Activated B cell treated with CpG ODN at 0.5 μM for 24 hours (primary cell): ENCODE results near the gene RFX2. TPM values are rescaled to one million over a fixed set of nuclear protein-coding genes. Genes with fewer than 3 reads are reported as not detected.

Source experiments
- ATAC-seq: fragments of 200-7000 bp; cut with Tn5 transposase; one replicate; pipeline ENCODE4 v1.10.0; 2021; ENCODE audit warnings: low read depth, mild to moderate bottlenecking, moderate library complexity
- CTCF ChIA-PET: fragments of 350-600 bp; sonication (Branson Sonifier 250); formaldehyde crosslinking; loops from one replicate; lab custom pipeline; 2021; ENCODE audit warnings: antibody characterized with exemption; lab: Charles Lee
- POLR2A ChIA-PET: fragments of 350-600 bp; sonication (Branson Sonifier 250); formaldehyde crosslinking; loops from one replicate; lab custom pipeline; 2021; ENCODE audit warnings: antibody characterized with exemption; lab: Charles Lee
- DNase-seq: peaks from one replicate; pipeline ENCODE4 v3.0.0; 2022
- H3K27ac Mint-ChIP-seq: one replicate; pipeline ENCODE4 v1.8.0; 2020; ENCODE audit warnings: mixed read lengths
- H3K27me3 Mint-ChIP-seq: one replicate; pipeline ENCODE4 v1.8.0; 2021; ENCODE audit warnings: mixed read lengths
- H3K36me3 Mint-ChIP-seq: one replicate; pipeline ENCODE4 v1.8.0; 2021; ENCODE audit warnings: low read depth, mixed read lengths
- H3K4me1 Mint-ChIP-seq: one replicate; pipeline ENCODE4 v1.8.0; 2021; ENCODE audit warnings: mixed read lengths
- H3K4me3 Mint-ChIP-seq: one replicate; pipeline ENCODE4 v1.8.0; 2020; ENCODE audit warnings: mild to moderate bottlenecking, mixed read lengths
- H3K9me3 Mint-ChIP-seq: one replicate; pipeline ENCODE4 v1.8.0; 2020; ENCODE audit warnings: mixed read lengths
- CTCF ChIP-seq: fragments of 200-600 bp; IDR thresholded peaks from one replicate; pipeline ENCODE4 v1.8.0; 2022; ENCODE audit warnings: antibody characterized with exemption, mild to moderate bottlenecking
- intact Hi-C: fragments of 100-400 bp; cut with micrococcal nuclease; formaldehyde crosslinking; loops from one replicate; pipeline ENCODE4 v1.15.1; 2024
- total RNA-seq: library from RNA; stranded (reverse); gene quantifications from 2 replicates; pipeline ENCODE4 v1.2.3, GENCODE V29; 2022

RFX2 gene
- total RNA-seq, 1 donor from 2014 or later = 7.0 TPM

GRCh38 chr19:5951338-5951861 is 158.9 kb downstream of the RFX2 start:
- CTCF ChIA-PET = interaction anchor here (0.7 to 1.8 kb wide), 4 partner anchors 16 to 147 kb away, joined by 3 to 6 read pairs (median 4); no protein-coding TSS in a partner anchor
- peaks cover 40% of the 10 kb centered on the region for H3K36me3 Mint-ChIP-seq
- H3K27me3 Mint-ChIP-seq = no peaks in the 10 kb centered on the region
- intact Hi-C loops = no loop called here
- ATAC-seq = peak; percentile 76
- no peak for TF ChIP-seq CTCF
- H3K4me3 Mint-ChIP-seq = peak overlapping the region; percentile 50
- POLR2A ChIA-PET = interaction anchor here (1.2 to 1.9 kb wide), 2 partner anchors 11 to 27 kb away, joined by 3 to 6 read pairs; partner anchors contain the start of gene RANBP3
- no peak for DNase-seq
- H3K27ac Mint-ChIP-seq = peak overlapping the region; percentile 47
- no peaks in the 10 kb centered on the region for H3K9me3 Mint-ChIP-seq
- H3K4me1 Mint-ChIP-seq = peaks cover 85% of the 10 kb centered on the region

- peaks cover 80% of the 10 kb centered on the region for H3K4me1 Mint-ChIP-seq
- H3K27me3 Mint-ChIP-seq = no peaks in the 10 kb centered on the region
- no peaks in the 10 kb centered on the region for H3K9me3 Mint-ChIP-seq
- ATAC-seq = no peak
- no peak for DNase-seq
- peaks cover 43% of the 10 kb centered on the region for H3K36me3 Mint-ChIP-seq
- ChIA-PET CTCF (no interaction called here), POLR2A (no interaction called here)
- no peak overlapping the region for H3K27ac Mint-ChIP-seq
- TF ChIP-seq CTCF = no peak
- H3K4me3 Mint-ChIP-seq = no peak overlapping the region
- intact Hi-C loops = no loop called here
Observed at GRCh38 chr19:5950741-5951140, 159.6 kb downstream of the RFX2 start.

GRCh38 chr19:5949792-5950305 is 160.5 kb downstream of the RFX2 start:
- peaks cover 50% of the 10 kb centered on the region for H3K36me3 Mint-ChIP-seq
- H3K4me3 Mint-ChIP-seq = no peak overlapping the region
- H3K27ac Mint-ChIP-seq = no peak overlapping the region
- TF ChIP-seq CTCF = no peak
- ATAC-seq (no peak), DNase-seq (no peak)
- H3K27me3 Mint-ChIP-seq = no peaks in the 10 kb centered on the region
- intact Hi-C loops = no loop called here
- no peaks in the 10 kb centered on the region for H3K9me3 Mint-ChIP-seq
- ChIA-PET POLR2A (no interaction called here), CTCF (no interaction called here)
- peaks cover 73% of the 10 kb centered on the region for H3K4me1 Mint-ChIP-seq

- CTCF ChIA-PET = interaction anchor here (1.8 kb wide), 1 partner anchor 19 kb away, joined by 7 read pairs; no protein-coding TSS in a partner anchor
- no peak overlapping the region for H3K4me3 Mint-ChIP-seq
- ATAC-seq (no peak), DNase-seq (no peak)
- H3K27ac Mint-ChIP-seq = no peak overlapping the region
- H3K4me1 Mint-ChIP-seq = peaks cover 64% of the 10 kb centered on the region
- no peaks in the 10 kb centered on the region for H3K27me3 Mint-ChIP-seq
- no peak for TF ChIP-seq CTCF
- intact Hi-C loops = no loop called here
- POLR2A ChIA-PET = no interaction called here
- no peaks in the 10 kb centered on the region for H3K9me3 Mint-ChIP-seq
- peaks cover 45% of the 10 kb centered on the region for H3K36me3 Mint-ChIP-seq
Observed at GRCh38 chr19:5948752-5949564, 161.3 kb downstream of the RFX2 start.

GRCh38 chr19:5947435-5947834 is 162.9 kb downstream of the RFX2 start:
- Mint-ChIP-seq H3K36me3 (peaks cover 51% of the 10 kb centered on the region), H3K9me3 (no peaks in the 10 kb centered on the region), H3K4me1 (peaks cover 49% of the 10 kb centered on the region), H3K4me3 (no peak overlapping the region), H3K27me3 (no peaks in the 10 kb centered on the region), H3K27ac (no peak overlapping the region)
- no peak for ATAC-seq
- intact Hi-C loops = no loop called here
- ChIA-PET CTCF (interaction anchor here (1.8 kb wide), 1 partner anchor 21 kb away, joined by 7 read pairs; no protein-coding TSS in a partner anchor), POLR2A (no interaction called here)
- no peak for TF ChIP-seq CTCF
- DNase-seq = no peak
